Naive thymus-derived CD4-positive, alpha-beta T cell (primary cell): ENCODE measurements around the gene CEPT1. TPM values are rescaled to one million over a fixed set of nuclear protein-coding genes. Genes with fewer than 3 reads are reported as not detected.

Experiments
- ATAC-seq: fragments of 150-1000 bp; cut with Tn5 transposase; 2 replicates; pipeline ENCODE4 v1.10.0; 2021; ENCODE audit warnings: mild to moderate bottlenecking, moderate library complexity
- CTCF ChIA-PET: fragments of 350-600 bp; sonication (Branson Sonifier 250); formaldehyde crosslinking; loops from one replicate; lab custom pipeline; 2021; ENCODE audit warnings: antibody characterized with exemption; lab: Charles Lee
- POLR2A ChIA-PET: fragments of 350-600 bp; sonication (Branson Sonifier 250); formaldehyde crosslinking; loops from one replicate; lab custom pipeline; 2021; ENCODE audit warnings: antibody characterized with exemption, inconsistent platforms; lab: Charles Lee
- DNase-seq, 9 donors: peaks; one replicate each; pipeline versions ENCODE4 v3.0.0 to v3.0.0-alpha.2; 2020 to 2022; ENCODE audit warnings: mixed read lengths in 1 of 9
- H3K27ac ChIP-seq: one replicate; pipeline ENCODE4 v1.7.0; 2013; ENCODE audit warnings: mild to moderate bottlenecking, low read depth, low read length, moderate library complexity
- H3K27me3 ChIP-seq, 2 donors: one replicate each; pipeline ENCODE4 v1.7.0; 2013; ENCODE audit warnings: low read length in 2 of 2, mild to moderate bottlenecking in 2 of 2, moderate library complexity in 2 of 2; ENCODE audit not compliant: control insufficient read depth in 2 of 2, insufficient read depth in 2 of 2
- H3K36me3 ChIP-seq, 3 experiments: 1 replicate in 2 of 3; 2 replicates in 1 of 3; pipeline ENCODE4 v1.7.0; 2013; ENCODE audit warnings: low read length in 3 of 3, mild to moderate bottlenecking in 3 of 3, moderate library complexity in 1 of 3; ENCODE audit not compliant: insufficient read depth in 3 of 3, control insufficient read depth in 2 of 3
- H3K4me1 ChIP-seq, 2 donors: one replicate each; pipeline ENCODE4 v1.7.0; 2013; ENCODE audit warnings: low read length in 2 of 2, mild to moderate bottlenecking in 2 of 2, moderate library complexity in 1 of 2; ENCODE audit not compliant: control insufficient read depth in 2 of 2, insufficient read depth in 2 of 2
- H3K4me3 ChIP-seq: 2 replicates; pipeline ENCODE4 v1.7.0; 2013; ENCODE audit warnings: mild to moderate bottlenecking, low read length
- H3K9me3 ChIP-seq, 3 experiments: 1 replicate in 2 of 3; 2 replicates in 1 of 3; pipeline ENCODE4 v1.7.0; 2013; ENCODE audit warnings: low read length in 3 of 3; ENCODE audit not compliant: control insufficient read depth in 2 of 3
- H3K27ac Mint-ChIP-seq, 9 donors: one replicate each; pipeline ENCODE4 v1.8.0; 2020 to 2022; ENCODE audit warnings: mixed read lengths in 9 of 9, mild to moderate bottlenecking in 8 of 9, moderate library complexity in 5 of 9, inconsistent platforms in 2 of 9
- H3K27me3 Mint-ChIP-seq, 5 donors: one replicate each; pipeline ENCODE4 v1.8.0; 2021 to 2022; ENCODE audit warnings: mixed read lengths in 5 of 5, mild to moderate bottlenecking in 1 of 5
- H3K36me3 Mint-ChIP-seq, 5 donors: one replicate each; pipeline ENCODE4 v1.8.0; 2020 to 2022; ENCODE audit warnings: mixed read lengths in 5 of 5, mild to moderate bottlenecking in 3 of 5, inconsistent platforms in 1 of 5
- H3K4me1 Mint-ChIP-seq, 7 donors: one replicate each; pipeline ENCODE4 v1.8.0; 2020 to 2022; ENCODE audit warnings: mixed read lengths in 7 of 7, mild to moderate bottlenecking in 3 of 7, inconsistent platforms in 1 of 7
- H3K4me3 Mint-ChIP-seq, 10 donors: one replicate each; pipeline ENCODE4 v1.8.0; 2020 to 2022; ENCODE audit warnings: mild to moderate bottlenecking in 10 of 10, mixed read lengths in 10 of 10, moderate library complexity in 6 of 10, inconsistent platforms in 2 of 10
- H3K9me3 Mint-ChIP-seq, 11 donors: one replicate each; pipeline ENCODE4 v1.8.0; 2020 to 2022; ENCODE audit warnings: mixed read lengths in 11 of 11, mild to moderate bottlenecking in 4 of 11, inconsistent platforms in 1 of 11, moderate library complexity in 1 of 11
- intact Hi-C, 2 donors: fragments of 100-400 bp; cut with micrococcal nuclease; formaldehyde crosslinking; loops; one replicate each; pipeline ENCODE4 v1.15.1; 2023
- polyA plus RNA-seq, 2 donors: library from polyadenylated mRNA; unstranded; fragments of 300-500 nt; fragmentation: Illumina TruSeq; gene quantifications; one replicate each; pipeline ENCODE4 v1.2.3, GENCODE V29; 2021
- total RNA-seq, 6 experiments: library from RNA in 5 of 6; stranded (reverse) in 5 of 6; gene quantifications; 1 replicate in 5 of 6; 2 replicates in 1 of 6; pipeline ENCODE4 v1.2.3 and lab custom pipeline; 2021 to 2026

CEPT1 gene
- total and polyA plus RNA-seq, 7 experiments from 2014 or later: 23.0 to 57.5 (median 39.7) TPM

- H3K4me3 ChIP-seq: no peak overlapping the region
- H3K9me3 ChIP-seq: no peaks in the 10 kb centered on the region
- Mint-ChIP-seq H3K27ac (peak overlapping the region in 4 of 9 donors; percentile 9 to 99 (median 62)), H3K27me3 (peaks cover 0 to 2% (median 0%) of the 10 kb centered on the region in 5 donors), H3K4me1 (peaks cover 54 to 97% (median 90%) of the 10 kb centered on the region in 7 donors), H3K36me3 (peaks cover 0 to 16% (median 0%) of the 10 kb centered on the region in 5 donors), H3K4me3 (no peak overlapping the region), H3K9me3 (peaks cover 0 to 5% (median 0%) of the 10 kb centered on the region in 11 donors)
- H3K27ac ChIP-seq: no peak overlapping the region
- intact Hi-C loops: loop anchor here in 1 of 2 donors (10.0 kb wide), 1 partner anchor 577 kb away; no protein-coding TSS in a partner anchor
- DNase-seq (no peak), ATAC-seq (no peak)
- ChIA-PET POLR2A (interaction anchor here (0.8 to 18.8 kb wide), 4 partner anchors 9 to 20 kb away, joined by 5 to 1128 read pairs (median 6); partner anchors contain the start of gene DENND2D), CTCF (no interaction called here)
- peaks cover 41 to 47% of the 10 kb centered on the region in 2 donors for H3K4me1 ChIP-seq
- no peaks in the 10 kb centered on the region for H3K36me3 ChIP-seq
- H3K27me3 ChIP-seq: no peaks in the 10 kb centered on the region
Measured at GRCh38 chr1:111211921-111212320, 71.9 kb downstream of the CEPT1 start.

- ChIA-PET POLR2A (interaction anchor here (0.5 to 18.8 kb wide), 5 partner anchors 9 to 58 kb away, joined by 3 to 1128 read pairs (median 6); partner anchors contain the start of gene DENND2D), CTCF (interaction anchor here (17.6 kb wide), 1 partner anchor 15 kb away, joined by 341 read pairs; the partner anchor contains the start of gene DENND2D)
- Mint-ChIP-seq H3K4me1 (peaks cover 62 to 97% (median 90%) of the 10 kb centered on the region in 7 donors), H3K27ac (peak overlapping the region; percentile 94 to 100 (median 97)), H3K27me3 (peaks cover 0 to 2% (median 0%) of the 10 kb centered on the region in 5 donors), H3K4me3 (peak overlapping the region; percentile 60 to 88 (median 81)), H3K9me3 (peaks cover 0 to 5% (median 2%) of the 10 kb centered on the region in 11 donors), H3K36me3 (peaks cover 0 to 21% (median 0%) of the 10 kb centered on the region in 5 donors)
- no peaks in the 10 kb centered on the region for H3K27me3 ChIP-seq
- H3K36me3 ChIP-seq: no peaks in the 10 kb centered on the region
- no peak for DNase-seq
- peaks cover 50 to 52% of the 10 kb centered on the region in 2 donors for H3K4me1 ChIP-seq
- H3K4me3 ChIP-seq: peak overlapping the region; percentile 10
- intact Hi-C loops: loop anchor here in 1 of 2 donors (10.0 kb wide), 1 partner anchor 578 kb away; no protein-coding TSS in a partner anchor
- no peak for ATAC-seq
- no peaks in the 10 kb centered on the region for H3K9me3 ChIP-seq
- peak overlapping the region; percentile 36 for H3K27ac ChIP-seq
Measured at GRCh38 chr1:111212634-111213335, 72.8 kb downstream of the CEPT1 start.

GRCh38 chr1:111213412-111213811, 73.4 kb downstream of the CEPT1 start:
- CTCF ChIA-PET: interaction anchor here (17.6 kb wide), 1 partner anchor 16 kb away, joined by 341 read pairs; the partner anchor contains the start of gene DENND2D
- no peaks in the 10 kb centered on the region for H3K36me3 ChIP-seq
- peaks cover 56 to 59% of the 10 kb centered on the region in 2 donors for H3K4me1 ChIP-seq
- intact Hi-C loops: loop anchor here in 1 of 2 donors (10.0 kb wide), 1 partner anchor 579 kb away; no protein-coding TSS in a partner anchor
- peak overlapping the region; percentile 94 to 100 (median 97) for H3K27ac Mint-ChIP-seq
- no peaks in the 10 kb centered on the region for H3K27me3 ChIP-seq
- ATAC-seq (no peak), DNase-seq (peak in 4 of 9 donors; percentile 48 to 56 (median 53))
- H3K4me3 Mint-ChIP-seq: peak overlapping the region; percentile 60 to 88 (median 81)
- H3K4me3 ChIP-seq: peak overlapping the region; percentile 12
- H3K9me3 Mint-ChIP-seq: peaks cover 0 to 8% (median 2%) of the 10 kb centered on the region in 11 donors
- peaks cover 66 to 97% (median 90%) of the 10 kb centered on the region in 7 donors for H3K4me1 Mint-ChIP-seq
- peaks cover 0 to 26% (median 0%) of the 10 kb centered on the region in 5 donors for H3K36me3 Mint-ChIP-seq
- H3K9me3 ChIP-seq: no peaks in the 10 kb centered on the region
- H3K27me3 Mint-ChIP-seq: peaks cover 0 to 2% (median 0%) of the 10 kb centered on the region in 5 donors
- POLR2A ChIA-PET: interaction anchor here (3.0 to 18.8 kb wide), 3 partner anchors 15 to 120 kb away, joined by 15 to 1128 read pairs (median 99); partner anchors contain the start of genes CHI3L2 and DENND2D
- H3K27ac ChIP-seq: peak overlapping the region; percentile 75

- Histone ChIP-seq H3K4me3 (peak overlapping the region; percentile 12), H3K27ac (peak overlapping the region; percentile 75), H3K9me3 (no peaks in the 10 kb centered on the region), H3K4me1 (peaks cover 65 to 67% of the 10 kb centered on the region in 2 donors), H3K36me3 (no peaks in the 10 kb centered on the region), H3K27me3 (no peaks in the 10 kb centered on the region)
- intact Hi-C loops: loop anchor here in 1 of 2 donors (1.0 to 10.0 kb wide), 2 partner anchors 8 to 579 kb away; no protein-coding TSS in a partner anchor
- ATAC-seq (no peak), DNase-seq (no peak)
- peaks cover 66 to 98% (median 93%) of the 10 kb centered on the region in 7 donors for H3K4me1 Mint-ChIP-seq
- POLR2A ChIA-PET: interaction anchor here (0.7 to 18.8 kb wide), 9 partner anchors 6 to 877 kb away, joined by 3 to 1128 read pairs (median 10); partner anchors contain the start of genes CEPT1, CHI3L2, DENND2D and DRAM2
- peaks cover 0 to 27% (median 3%) of the 10 kb centered on the region in 5 donors for H3K36me3 Mint-ChIP-seq
- peak overlapping the region; percentile 94 to 100 (median 97) for H3K27ac Mint-ChIP-seq
- H3K9me3 Mint-ChIP-seq: peaks cover 0 to 13% (median 2%) of the 10 kb centered on the region in 11 donors
- H3K27me3 Mint-ChIP-seq: peaks cover 0 to 2% (median 0%) of the 10 kb centered on the region in 5 donors
- CTCF ChIA-PET: interaction anchor here (0.7 to 17.6 kb wide), 5 partner anchors 9 to 402 kb away, joined by 3 to 341 read pairs (median 6); partner anchors contain the start of genes DENND2D and LRIF1
- peak overlapping the region; percentile 60 to 88 (median 81) for H3K4me3 Mint-ChIP-seq
Measured at GRCh38 chr1:111214074-111214801, 74.2 kb downstream of the CEPT1 start.

GRCh38 chr1:111214884-111215283, 74.9 kb downstream of the CEPT1 start:
- ATAC-seq: peak; percentile 59
- intact Hi-C loops: loop anchor here (1.0 to 10.0 kb wide), 7 partner anchors 7 to 878 kb away; partner anchors contain the start of genes LRIF1 (in 2 of the 2), CD53 (in 1 of the 2), RAP1A (in 1 of the 2) and RBM15 (in 1 of the 2)

More at GRCh38 chr1:111214884-111215283, 74.9 kb downstream of the CEPT1 start:
- H3K4me1 ChIP-seq: peaks cover 71 to 73% of the 10 kb centered on the region in 2 donors
- H3K27me3 Mint-ChIP-seq: peaks cover 0 to 2% (median 0%) of the 10 kb centered on the region in 5 donors
- H3K36me3 ChIP-seq: no peaks in the 10 kb centered on the region
- H3K9me3 Mint-ChIP-seq: peaks cover 0 to 13% (median 2%) of the 10 kb centered on the region in 11 donors
- H3K27ac Mint-ChIP-seq: peak overlapping the region; percentile 94 to 100 (median 97)
- peak in 8 of 9 donors; percentile 57 to 77 (median 72) for DNase-seq
- H3K27me3 ChIP-seq: no peaks in the 10 kb centered on the region
- peaks cover 0 to 31% (median 5%) of the 10 kb centered on the region in 5 donors for H3K36me3 Mint-ChIP-seq
- H3K9me3 ChIP-seq: no peaks in the 10 kb centered on the region
- H3K4me3 Mint-ChIP-seq: peak overlapping the region; percentile 60 to 88 (median 81)
- peak overlapping the region; percentile 75 for H3K27ac ChIP-seq
- peaks cover 70 to 98% (median 93%) of the 10 kb centered on the region in 7 donors for H3K4me1 Mint-ChIP-seq
- peak overlapping the region; percentile 12 for H3K4me3 ChIP-seq
- CTCF ChIA-PET: interaction anchor here (0.7 to 17.6 kb wide), 7 partner anchors 8 to 401 kb away, joined by 3 to 341 read pairs (median 5); partner anchors contain the start of genes DENND2D and LRIF1
- POLR2A ChIA-PET: interaction anchor here (0.6 to 18.8 kb wide), 10 partner anchors 7 to 878 kb away, joined by 3 to 1128 read pairs (median 8); partner anchors contain the start of genes CEPT1, CHI3L2, DENND2D and DRAM2
